Left ventricle myocardium superior (tissue), 1 donor: ENCODE data around the gene TRPT1. TPM values are rescaled to one million over a fixed set of nuclear protein-coding genes. Genes with fewer than 3 reads are reported as not detected.

ENCODE experiments used
- ATAC-seq: fragments of 200-7000 bp; cut with Tn5 transposase; one replicate; pipeline ENCODE4 v1.9.1; 2020; ENCODE audit warnings: mild to moderate bottlenecking, moderate library complexity
- DNase-seq: peaks from one replicate; pipeline ENCODE4 v3.0.0-alpha.2; 2020
- intact Hi-C: fragments of 100-400 bp; cut with micrococcal nuclease; formaldehyde crosslinking; loops from one replicate; pipeline ENCODE4 v1.11.0; 2022
- long read RNA-seq: library from polyadenylated mRNA; unstranded; transcript quantifications from one replicate; pipeline ENCODE4 v2.0.0, GENCODE V29; 2021
- total RNA-seq: library from RNA; stranded (reverse); fragmentation: NEBNext Ultra II Directional; extraction: Animal tissue kit (Norgen Biotek cat#: 25700); gene quantifications from one replicate; pipeline ENCODE4 v1.2.1, GENCODE V29; 2021
- donor health status: DM: no; HTN: yes; CAD: no; lungs with severe emphysema.

The TRPT1 gene
- 84.9 TPM for total RNA-seq
- long read RNA-seq, transcript TRPT1-201 (8 exons, 962 nt) = major isoform, 57 of 157 reads
- long read RNA-seq, transcript TRPT1-203 (7 exons, 865 nt) = minor isoform, 27 of 157 reads
- long read RNA-seq, partial matches to known transcripts = 12 of 157 reads
- long read RNA-seq, other reads (novel, unspliced or antisense) = 56 of 157 reads

- DNase-seq = peak; percentile 95
- intact Hi-C loops = no loop called here
- peak; percentile 81 for ATAC-seq
Measured at GRCh38 chr11:64225608-64226506, at the start of gene TRPT1, which contains the start of gene NUDT22. TRPT1 (minus strand) TSS chr11:64226186; CDS start chr11:64225860, 326 bp downstream. NUDT22 (plus strand) TSS chr11:64226274; CDS start chr11:64226653, 379 bp downstream.

GRCh38 chr11:64275031-64275800 is 49.2 kb upstream of the TRPT1 start:
- intact Hi-C loops = no loop called here
- no peak for DNase-seq
- ATAC-seq = no peak

GRCh38 chr11:64269540-64270220 is 43.7 kb upstream of the TRPT1 start:
- intact Hi-C loops = no loop called here
- ATAC-seq = peak; percentile 85

GRCh38 chr11:64268893-64269539 is 43.0 kb upstream of the TRPT1 start:
- ATAC-seq = peak; percentile 22
- DNase-seq = peak; percentile 81
- intact Hi-C loops = no loop called here

More at GRCh38 chr11:64269540-64270220, 43.7 kb upstream of the TRPT1 start:
- peak; percentile 98 for DNase-seq

- ATAC-seq (peak; percentile 0), DNase-seq (peak; percentile 76)
- intact Hi-C loops = no loop called here
Measured at GRCh38 chr11:64268025-64268892, 42.3 kb upstream of the TRPT1 start.

- intact Hi-C loops = no loop called here
- no peak for ATAC-seq
- DNase-seq = no peak
Measured at GRCh38 chr11:64267207-64267945, 41.4 kb upstream of the TRPT1 start.

GRCh38 chr11:64266339-64266738 is 40.4 kb upstream of the TRPT1 start:
- no peak for ATAC-seq
- no peak for DNase-seq
- intact Hi-C loops = no loop called here

GRCh38 chr11:64265176-64266160 is 39.5 kb upstream of the TRPT1 start:
- intact Hi-C loops = no loop called here
- ATAC-seq (no peak), DNase-seq (no peak)

- intact Hi-C loops = no loop called here
- ATAC-seq (no peak), DNase-seq (no peak)
Measured at GRCh38 chr11:64264371-64264852, 38.4 kb upstream of the TRPT1 start.

GRCh38 chr11:64263947-64264317 is 37.9 kb upstream of the TRPT1 start:
- ATAC-seq (no peak), DNase-seq (no peak)
- intact Hi-C loops = no loop called here

- ATAC-seq (no peak), DNase-seq (no peak)
- intact Hi-C loops = no loop called here
Measured at GRCh38 chr11:64263021-64263946, 37.3 kb upstream of the TRPT1 start.

GRCh38 chr11:64262271-64263002 is 36.5 kb upstream of the TRPT1 start:
- DNase-seq = no peak
- intact Hi-C loops = no loop called here
- no peak for ATAC-seq

- DNase-seq = no peak
- intact Hi-C loops = no loop called here
Measured at GRCh38 chr11:64261556-64262080, 35.6 kb upstream of the TRPT1 start.

GRCh38 chr11:64260147-64260708 is 34.2 kb upstream of the TRPT1 start:
- ATAC-seq (no peak), DNase-seq (no peak)
- intact Hi-C loops = no loop called here

More at GRCh38 chr11:64261556-64262080, 35.6 kb upstream of the TRPT1 start:
- no peak for ATAC-seq
